ENCODE measurements around the gene OR13C3.

DNA sequence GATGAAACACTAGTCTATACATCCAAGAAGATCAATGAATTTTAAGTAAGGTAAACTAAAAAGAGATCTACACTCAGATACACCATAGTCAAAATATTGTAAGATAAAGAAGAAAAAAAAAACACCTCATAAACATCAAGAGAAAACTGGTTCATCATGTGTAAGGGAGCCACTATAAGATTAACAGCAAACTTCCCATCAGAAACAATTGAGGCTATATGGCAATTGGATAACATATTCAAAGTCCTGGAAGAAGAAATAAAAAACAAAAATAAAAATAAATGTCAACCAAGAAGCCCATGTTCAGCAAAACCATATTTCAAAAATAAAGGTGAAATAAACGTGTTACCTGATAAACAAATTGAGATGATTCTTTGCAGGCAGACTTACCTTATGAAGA lies 36.0 kb upstream of the OR13C3 start:
- TF ChIP-seq, protein P1, sequence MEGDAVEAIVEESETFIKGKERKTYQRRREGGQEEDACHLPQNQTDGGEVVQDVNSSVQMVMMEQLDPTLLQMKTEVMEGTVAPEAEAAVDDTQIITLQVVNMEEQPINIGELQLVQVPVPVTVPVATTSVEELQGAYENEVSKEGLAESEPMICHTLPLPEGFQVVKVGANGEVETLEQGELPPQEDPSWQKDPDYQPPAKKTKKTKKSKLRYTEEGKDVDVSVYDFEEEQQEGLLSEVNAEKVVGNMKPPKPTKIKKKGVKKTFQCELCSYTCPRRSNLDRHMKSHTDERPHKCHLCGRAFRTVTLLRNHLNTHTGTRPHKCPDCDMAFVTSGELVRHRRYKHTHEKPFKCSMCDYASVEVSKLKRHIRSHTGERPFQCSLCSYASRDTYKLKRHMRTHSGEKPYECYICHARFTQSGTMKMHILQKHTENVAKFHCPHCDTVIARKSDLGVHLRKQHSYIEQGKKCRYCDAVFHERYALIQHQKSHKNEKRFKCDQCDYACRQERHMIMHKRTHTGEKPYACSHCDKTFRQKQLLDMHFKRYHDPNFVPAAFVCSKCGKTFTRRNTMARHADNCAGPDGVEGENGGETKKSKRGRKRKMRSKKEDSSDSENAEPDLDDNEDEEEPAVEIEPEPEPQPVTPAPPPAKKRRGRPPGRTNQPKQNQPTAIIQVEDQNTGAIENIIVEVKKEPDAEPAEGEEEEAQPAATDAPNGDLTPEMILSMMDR (IDR thresholded peaks at IDR 0.05; ENCODE audit: low read depth, low read length), result no peak
- TF ChIP-seq EZH2phosphoT487 (IDR thresholded peaks at IDR 0.05; ENCODE audit: low read depth), result no peak

Data from OCI-LY3 (cell line).